IMR-90 (cell line): ENCODE measurements around the gene MYCBP2. TPM values are rescaled to one million over a fixed set of nuclear protein-coding genes. Genes with fewer than 3 reads are reported as not detected.
A peak's percentile ranks its signal among the peaks of the same experiment; 100 is the strongest.

Experiments
- ATAC-seq: fragments of 200-7000 bp; cut with Tn5 transposase; 2 replicates; pipeline ENCODE4 v1.9.1; 2020; ENCODE audit warnings: low read depth, mild to moderate bottlenecking, moderate library complexity
- BruUV-seq: library from RNA; stranded (reverse); fragments of 400-500 nt; replicated peaks from 2 replicates; lab custom pipeline; 2021; lab: Mats Ljungman, UMichigan
- CTCF ChIA-PET: fragments of 300-600 bp; formaldehyde crosslinking; extraction: SDS; loops from one replicate; lab custom pipeline; 2021; ENCODE audit warnings: antibody characterized with exemption; lab: Yijun Ruan, JAX
- POLR2A ChIA-PET: fragments of 300-600 bp; sonication (Branson Sonifier 250); formaldehyde crosslinking; loops from one replicate; lab custom pipeline; 2022; ENCODE audit warnings: antibody characterized with exemption; ENCODE audit not compliant: unreplicated experiment; lab: Charles Lee
- DNase-seq: peaks from one replicate; pipeline ENCODE4 v3.0.0; 2013
- H2AFZ ChIP-seq: replicated peaks from 2 replicates; pipeline ENCODE3; 2013; ENCODE audit warnings: low read length, mild to moderate bottlenecking; ENCODE audit not compliant: poor library complexity
- H2AK5ac ChIP-seq: 2 replicates; pipeline ENCODE4 v1.6.1; 2013; ENCODE audit warnings: low read depth, low read length, inconsistent platforms
- H2AK9ac ChIP-seq: replicated peaks from 2 replicates; pipeline ENCODE3; 2013; ENCODE audit warnings: mild to moderate bottlenecking, low read depth, low read length, moderate library complexity; ENCODE audit not compliant: poor library complexity
- H2BK120ac ChIP-seq: 2 replicates; pipeline ENCODE4 v1.6.1; 2013; ENCODE audit warnings: low read depth, low read length, inconsistent platforms
- H2BK15ac ChIP-seq: 3 replicates; pipeline ENCODE4 v1.6.1; 2013; ENCODE audit warnings: low read depth, low read length, inconsistent platforms
- H2BK20ac ChIP-seq: 2 replicates; pipeline ENCODE4 v1.6.1; 2013; ENCODE audit warnings: low read depth, mild to moderate bottlenecking, inconsistent platforms, low read length, moderate library complexity
- H2BK5ac ChIP-seq: 2 replicates; pipeline ENCODE4 v1.6.1; 2013; ENCODE audit warnings: mild to moderate bottlenecking, low read depth, low read length, inconsistent platforms; ENCODE audit not compliant: poor library complexity, severe bottlenecking
- H3K14ac ChIP-seq: replicated peaks from 2 replicates; pipeline ENCODE4 v1.6.1; 2013; ENCODE audit warnings: low read depth, low read length, inconsistent platforms
- H3K18ac ChIP-seq: 2 replicates; pipeline ENCODE4 v1.6.1; 2013; ENCODE audit warnings: low read depth, low read length, control low read depth
- H3K23ac ChIP-seq: 2 replicates; pipeline ENCODE4 v1.6.1; 2013; ENCODE audit warnings: low read depth, low read length, inconsistent platforms
- H3K27ac ChIP-seq: 2 replicates; pipeline ENCODE4 v1.5.1; 2013; ENCODE audit warnings: mild to moderate bottlenecking, control low read depth, low read length; ENCODE audit not compliant: insufficient read depth
- H3K27me3 ChIP-seq: 2 replicates; pipeline ENCODE4 v1.6.1; 2013; ENCODE audit warnings: low read length; ENCODE audit not compliant: control insufficient read depth, insufficient read depth
- H3K36me3 ChIP-seq: 2 replicates; pipeline ENCODE4 v1.6.1; 2013; ENCODE audit warnings: low read length, mixed read lengths; ENCODE audit not compliant: control insufficient read depth, insufficient read depth
- H3K4ac ChIP-seq: 2 replicates; pipeline ENCODE4 v1.6.1; 2013; ENCODE audit warnings: low read depth, low read length, inconsistent platforms
- H3K4me1 ChIP-seq: 2 replicates; pipeline ENCODE4 v1.6.1; 2013; ENCODE audit warnings: low read length, mixed read lengths; ENCODE audit not compliant: control insufficient read depth, insufficient read depth
- H3K4me2 ChIP-seq: 2 replicates; pipeline ENCODE4 v1.6.1; 2013; ENCODE audit warnings: low read depth, mild to moderate bottlenecking, control low read depth, low read length, moderate library complexity
- H3K4me3 ChIP-seq: 2 replicates; pipeline ENCODE4 v1.5.1; 2013; ENCODE audit warnings: low read depth, mild to moderate bottlenecking, control low read depth, low read length, moderate library complexity; ENCODE audit not compliant: insufficient read depth
- H3K56ac ChIP-seq: 2 replicates; pipeline ENCODE4 v1.6.1; 2013; ENCODE audit warnings: low read length, inconsistent platforms; ENCODE audit not compliant: insufficient read depth; ENCODE audit errors: extremely low read depth
- H3K79me1 ChIP-seq, 2 experiments: 2 replicates each; pipeline ENCODE4 v1.6.1; 2013; ENCODE audit warnings: low read length in 2 of 2, inconsistent platforms in 1 of 2, low read depth in 1 of 2
- H3K9ac ChIP-seq: 2 replicates; pipeline ENCODE4 v1.6.1; 2013; ENCODE audit warnings: low read depth, low read length, control low read depth
- H3K9me1 ChIP-seq: 2 replicates; pipeline ENCODE4 v1.6.1; 2013; ENCODE audit warnings: low read length, inconsistent platforms; ENCODE audit not compliant: insufficient read depth
- H3K9me3 ChIP-seq: 2 replicates; pipeline ENCODE4 v1.6.1; 2013; ENCODE audit warnings: low read length; ENCODE audit not compliant: control insufficient read depth, insufficient read depth
- H4K20me1 ChIP-seq: 2 replicates; pipeline ENCODE4 v1.6.1; 2013; ENCODE audit warnings: low read length, inconsistent platforms; ENCODE audit not compliant: insufficient read depth
- H4K5ac ChIP-seq: 2 replicates; pipeline ENCODE4 v1.6.1; 2013; ENCODE audit warnings: mild to moderate bottlenecking, low read depth, low read length, control low read depth
- H4K8ac ChIP-seq, 2 experiments: 2 replicates each; pipeline ENCODE4 v1.6.1; 2013; ENCODE audit warnings: low read depth in 2 of 2, low read length in 2 of 2, control low read depth in 1 of 2, inconsistent platforms in 1 of 2
- H4K91ac ChIP-seq: 2 replicates; pipeline ENCODE4 v1.6.1; 2013; ENCODE audit warnings: low read depth, low read length, inconsistent platforms; ENCODE audit not compliant: insufficient read depth
- CHD1 ChIP-seq: IDR thresholded peaks from 2 replicates; pipeline ENCODE4 v1.6.1; 2012; ENCODE audit warnings: low read depth, low read length, improper control_type of control experiment
- CTCF ChIP-seq: conservative IDR thresholded peaks from 2 replicates; pipeline ENCODE4 v1.5.1; 2012; ENCODE audit warnings: mild to moderate bottlenecking, low read depth, low read length, improper control_type of control experiment
- RCOR1 ChIP-seq: IDR thresholded peaks from 2 replicates; pipeline ENCODE4 v1.6.1; 2012; ENCODE audit warnings: mild to moderate bottlenecking, low read length, improper control_type of control experiment; ENCODE audit not compliant: insufficient replicate concordance
- WGBS, 2 experiments: methylation state at CpG; one replicate each; pipeline versions ENCODE4 v1.1.5 to v1.1.7; 2013; ENCODE audit warnings: missing lambda C conversion rate in 2 of 2; ENCODE audit not compliant: insufficient read length in 1 of 2; ENCODE audit errors: extremely low coverage in 2 of 2; 5-methylcytosine and 5-hydroxymethylcytosine counted together
- dilution Hi-C: fragments of 300-500 bp; cut with HindIII; formaldehyde crosslinking; loops from one replicate; pipeline ENCODE4 v1.14.3; 2018; ENCODE audit warnings: low sequenced_read_pairs; ENCODE audit not compliant: unreplicated experiment
- in situ Hi-C: fragments of 300-500 bp; cut with MboI; formaldehyde crosslinking; loops from 3 replicates; pipeline ENCODE4 v1.14.3; 2019; ENCODE audit warnings: low sequenced_read_pairs, inconsistent platforms, mixed read lengths
- intact Hi-C: fragments of 100-400 bp; cut with micrococcal nuclease; formaldehyde crosslinking; loops from 2 replicates; pipeline ENCODE4 v1.10.0; 2022
- polyA plus RNA-seq, 3 experiments: library from polyadenylated mRNA; depleted of rRNA; stranded (reverse); fragments of >200 nt; gene quantifications; 2 replicates each; pipeline ENCODE4 v1.2.3, GENCODE V29; 2012; ENCODE audit warnings: low replicate concordance in 1 of 3
- total RNA-seq: library from RNA; depleted of rRNA; stranded (reverse); fragments of >200 nt; gene quantifications from 2 replicates; pipeline ENCODE4 v1.2.3, GENCODE V29; 2012
- TF ChIP-seq, protein P1 (sequence below): fragments of 150-350 bp; IDR thresholded peaks from 2 replicates; pipeline ENCODE4 v1.6.1; 2016; ENCODE audit warnings: low read depth, mild to moderate bottlenecking, low read length, moderate library complexity, borderline replicate concordance

Gene MYCBP2
- total and polyA plus RNA-seq, 2 of the 4 experiments (the other 2 are of a cell fraction), result 20.1 to 43.2 TPM

DNA sequence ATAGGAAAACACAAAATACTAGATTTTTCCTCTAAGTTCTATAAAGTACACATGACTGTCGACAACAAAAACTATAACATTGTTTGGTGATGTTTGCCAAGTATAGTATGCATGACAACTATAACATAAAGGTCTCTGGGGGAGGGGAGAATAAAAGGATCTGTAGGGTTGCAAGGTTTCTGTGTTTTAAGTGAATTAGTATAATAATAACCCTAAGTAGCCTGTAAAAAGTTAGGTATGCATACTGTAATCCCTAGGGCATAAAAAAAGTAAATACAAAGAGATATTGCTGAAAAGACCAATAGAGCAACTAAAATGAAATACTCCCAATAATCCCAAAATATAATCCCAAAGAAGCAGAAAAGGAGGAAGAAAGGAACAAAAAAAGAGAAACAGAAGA is 14.6 kb downstream of the MYCBP2 start:
- no peak overlapping the region for H4K8ac ChIP-seq
- no peak overlapping the region for H3K4me3 ChIP-seq
- peaks cover 4% of the 10 kb centered on the region for H3K9me1 ChIP-seq
- H4K5ac ChIP-seq, result no peak overlapping the region
- in situ Hi-C loops, result no loop called here
- no peak for TF ChIP-seq CTCF
- TF ChIP-seq CHD1, result no peak
- TF ChIP-seq, protein P1, sequence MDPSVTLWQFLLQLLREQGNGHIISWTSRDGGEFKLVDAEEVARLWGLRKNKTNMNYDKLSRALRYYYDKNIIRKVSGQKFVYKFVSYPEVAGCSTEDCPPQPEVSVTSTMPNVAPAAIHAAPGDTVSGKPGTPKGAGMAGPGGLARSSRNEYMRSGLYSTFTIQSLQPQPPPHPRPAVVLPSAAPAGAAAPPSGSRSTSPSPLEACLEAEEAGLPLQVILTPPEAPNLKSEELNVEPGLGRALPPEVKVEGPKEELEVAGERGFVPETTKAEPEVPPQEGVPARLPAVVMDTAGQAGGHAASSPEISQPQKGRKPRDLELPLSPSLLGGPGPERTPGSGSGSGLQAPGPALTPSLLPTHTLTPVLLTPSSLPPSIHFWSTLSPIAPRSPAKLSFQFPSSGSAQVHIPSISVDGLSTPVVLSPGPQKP, result no peak
- no peak for TF ChIP-seq RCOR1
- H2BK20ac ChIP-seq, result no peak overlapping the region
- dilution Hi-C loops, result no loop called here
- no peak overlapping the region for H2BK120ac ChIP-seq
- no TSS peak for BruUV-seq
- ChIA-PET POLR2A (no interaction called here), CTCF (interaction anchor here (0.7 to 1.0 kb wide), 2 partner anchors 12 to 15 kb away, joined by 3 read pairs; partner anchors contain the start of gene MYCBP2)
- intact Hi-C loops, result no loop called here
- ATAC-seq, result no peak
- H3K4me1 ChIP-seq, result peaks cover 11% of the 10 kb centered on the region; the same call in 1 of the 2 replicates
- H3K4me2 ChIP-seq, result peak overlapping the region; percentile 27; the same call in 1 of the 2 replicates
- H2AK9ac ChIP-seq, result no peak overlapping the region
- H3K14ac ChIP-seq, result no peak overlapping the region
- no peak overlapping the region for H2AK5ac ChIP-seq
- peaks cover 25% of the 10 kb centered on the region for H4K20me1 ChIP-seq
- no peaks in the 10 kb centered on the region for H3K27me3 ChIP-seq
- peaks cover 30 to 67% of the 10 kb centered on the region in 2 experiments for H3K79me1 ChIP-seq
- H3K18ac ChIP-seq, result no peak overlapping the region
- DNase-seq, result no peak
- no peak overlapping the region for H3K9ac ChIP-seq
- no peak overlapping the region for H4K91ac ChIP-seq
- no peak overlapping the region for H3K56ac ChIP-seq
- no peak overlapping the region for H2AFZ ChIP-seq
- H2BK5ac ChIP-seq, result no peak overlapping the region
- H3K27ac ChIP-seq, result no peak overlapping the region
- no peak overlapping the region for H2BK15ac ChIP-seq
- H3K9me3 ChIP-seq, result no peaks in the 10 kb centered on the region
- no peak overlapping the region for H3K4ac ChIP-seq
- H3K23ac ChIP-seq, result no peak overlapping the region
- peaks cover 4% of the 10 kb centered on the region; the same call in 1 of the 2 replicates for H3K36me3 ChIP-seq
- WGBS, 2 experiments, result no CpG with 5 or more reads among the region's 1 CpG
